WERI-Rb-1 (cell line): ENCODE results near the gene EPB41L5.
"Not testable (repeated sequence)": the region's sequence is repeated elsewhere in the genome, so short reads cannot be mapped to it uniquely, and the experiment has no call there.

ENCODE experiments used
- DNase-seq: peaks from one replicate; pipeline ENCODE4 v3.0.0-alpha.2; 2020
- H3K27ac ChIP-seq: fragments of 250-450 bp; sonication (Bioruptor Pico); 2 replicates; pipeline ENCODE4 v1.5.1; 2020; ENCODE audit warnings: mild to moderate bottlenecking, moderate library complexity
- H3K27me3 ChIP-seq: fragments of 250-450 bp; sonication (Bioruptor Pico); 2 replicates; pipeline ENCODE4 v1.5.1; 2021; ENCODE audit warnings: mild to moderate bottlenecking, low read depth, moderate library complexity; ENCODE audit not compliant: insufficient read depth, severe bottlenecking
- H3K36me3 ChIP-seq: fragments of 250-450 bp; sonication (Bioruptor Pico); 2 replicates; pipeline ENCODE4 v1.5.1; 2020; ENCODE audit warnings: mild to moderate bottlenecking, moderate library complexity
- H3K4me3 ChIP-seq: 2 replicates; pipeline ENCODE4 v1.5.1; 2011; ENCODE audit warnings: low read depth, mild to moderate bottlenecking, control low read depth, low read length
- H3K9me3 ChIP-seq: fragments of 250-450 bp; sonication (Bioruptor Pico); 2 replicates; pipeline ENCODE4 v1.5.1; 2021; ENCODE audit warnings: mild to moderate bottlenecking, moderate library complexity; ENCODE audit not compliant: severe bottlenecking
- CTCF ChIP-seq: IDR thresholded peaks from 2 replicates; pipeline ENCODE4 v1.5.1; 2011; ENCODE audit warnings: low read depth, mild to moderate bottlenecking, control low read depth, inconsistent platforms, low read length

Gene EPB41L5

GRCh38 chr2:120132691-120133090 lies 119.8 kb downstream of the EPB41L5 start:
- no peak overlapping the region for H3K4me3 ChIP-seq
- peaks cover 6% of the 10 kb centered on the region for H3K9me3 ChIP-seq
- no peak for DNase-seq
- H3K36me3 ChIP-seq = peaks cover 34% of the 10 kb centered on the region
- no peaks in the 10 kb centered on the region for H3K27me3 ChIP-seq
- no peak for TF ChIP-seq CTCF
- H3K27ac ChIP-seq = no peak overlapping the region

DNA sequence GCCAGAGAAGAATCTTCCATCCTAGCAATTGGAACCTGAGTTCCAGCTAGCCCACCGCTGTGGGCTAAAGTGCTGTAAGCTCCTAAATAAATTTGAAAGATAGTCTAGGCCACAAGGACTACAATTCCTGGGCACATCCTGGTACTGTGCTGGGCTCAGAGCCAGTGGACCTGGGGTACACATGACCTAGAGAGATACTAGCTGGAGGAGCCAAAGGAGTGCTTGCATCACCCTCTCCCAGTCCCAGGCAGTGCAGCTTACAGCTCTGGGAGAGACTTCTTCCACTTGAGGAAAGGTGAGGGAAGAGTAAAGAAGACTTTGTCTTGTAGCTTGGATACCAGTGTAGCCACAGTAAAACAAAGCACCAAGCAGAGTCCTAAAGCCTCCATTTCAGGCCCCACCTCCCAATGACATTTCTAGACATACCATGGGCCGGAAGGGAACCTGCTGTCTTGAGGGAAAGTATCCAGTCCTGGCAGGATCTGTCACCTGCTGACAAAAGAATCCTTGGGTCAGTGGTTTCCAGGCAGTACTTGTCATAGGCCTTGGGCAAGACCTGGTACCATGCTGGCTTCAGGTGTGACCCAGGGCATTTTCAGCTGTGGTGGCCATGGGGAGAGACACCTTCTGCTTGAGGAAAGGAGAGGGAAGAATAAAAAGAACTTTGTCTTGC lies 120.8 kb downstream of the EPB41L5 start:
- H3K9me3 ChIP-seq = peaks cover 6% of the 10 kb centered on the region
- TF ChIP-seq CTCF = no peak
- peaks cover 34% of the 10 kb centered on the region for H3K36me3 ChIP-seq
- H3K27me3 ChIP-seq = no peaks in the 10 kb centered on the region
- DNase-seq = no peak
- no peak overlapping the region for H3K4me3 ChIP-seq
- no peak overlapping the region for H3K27ac ChIP-seq

DNA sequence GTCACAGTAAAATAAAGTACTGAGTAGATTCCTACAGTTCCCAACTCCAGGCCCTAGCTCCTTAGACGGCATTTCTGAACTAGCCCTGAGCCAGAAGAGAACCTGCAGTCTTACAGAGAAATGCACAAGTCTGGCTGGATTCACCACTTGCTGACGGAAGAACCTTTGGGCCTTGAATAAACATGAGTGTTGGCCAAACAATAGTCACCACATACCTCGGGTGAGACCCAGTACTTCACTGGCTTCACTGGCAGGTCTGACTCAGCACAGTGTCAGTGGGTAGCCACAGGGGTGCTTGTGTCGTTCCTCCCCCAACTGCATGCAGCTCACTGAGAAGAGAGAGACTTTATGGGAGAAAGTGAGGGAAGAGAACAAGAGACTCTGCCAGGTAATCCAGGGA lies 121.4 kb downstream of the EPB41L5 start:
- DNase-seq = no peak
- no peak overlapping the region for H3K4me3 ChIP-seq
- no peak for TF ChIP-seq CTCF

DNA sequence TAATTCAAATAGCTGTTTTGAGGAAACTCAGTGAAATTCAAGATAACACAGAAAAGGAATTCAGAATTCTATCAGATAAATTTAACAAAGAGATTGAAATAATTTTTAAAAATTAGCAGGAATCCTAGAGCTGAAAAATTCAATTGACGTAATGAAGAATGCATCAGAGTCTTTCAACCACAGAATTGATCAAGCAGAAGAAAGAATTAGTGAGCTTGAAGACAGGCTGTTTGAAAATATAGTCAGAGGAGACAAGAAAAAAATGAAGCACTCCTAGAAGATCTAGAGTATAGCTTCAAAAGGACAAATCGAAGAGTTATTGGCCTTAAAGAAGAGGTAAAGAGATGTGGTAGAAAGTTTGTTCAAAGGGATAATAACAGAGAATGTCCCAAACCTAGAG lies 122.1 kb downstream of the EPB41L5 start:
- not testable (repeated sequence) for DNase-seq, H3K4me3 ChIP-seq, H3K27me3 ChIP-seq, H3K9me3 ChIP-seq, H3K27ac ChIP-seq
- H3K36me3 ChIP-seq = peaks cover 34% of the 10 kb centered on the region

More for the DNA sequence above, 121.4 kb downstream of the EPB41L5 start:
- Histone ChIP-seq H3K9me3 (peaks cover 6% of the 10 kb centered on the region), H3K36me3 (peaks cover 34% of the 10 kb centered on the region), H3K27me3 (no peaks in the 10 kb centered on the region), H3K27ac (no peak overlapping the region)

- no peak for DNase-seq
- TF ChIP-seq CTCF = no peak
- Histone ChIP-seq H3K4me3 (no peak overlapping the region), H3K27ac (no peak overlapping the region), H3K36me3 (peaks cover under 1% of the 10 kb centered on the region), H3K27me3 (no peaks in the 10 kb centered on the region), H3K9me3 (no peaks in the 10 kb centered on the region)
Measured at GRCh38 chr2:120140866-120141265, 128.0 kb downstream of the EPB41L5 start.

DNA sequence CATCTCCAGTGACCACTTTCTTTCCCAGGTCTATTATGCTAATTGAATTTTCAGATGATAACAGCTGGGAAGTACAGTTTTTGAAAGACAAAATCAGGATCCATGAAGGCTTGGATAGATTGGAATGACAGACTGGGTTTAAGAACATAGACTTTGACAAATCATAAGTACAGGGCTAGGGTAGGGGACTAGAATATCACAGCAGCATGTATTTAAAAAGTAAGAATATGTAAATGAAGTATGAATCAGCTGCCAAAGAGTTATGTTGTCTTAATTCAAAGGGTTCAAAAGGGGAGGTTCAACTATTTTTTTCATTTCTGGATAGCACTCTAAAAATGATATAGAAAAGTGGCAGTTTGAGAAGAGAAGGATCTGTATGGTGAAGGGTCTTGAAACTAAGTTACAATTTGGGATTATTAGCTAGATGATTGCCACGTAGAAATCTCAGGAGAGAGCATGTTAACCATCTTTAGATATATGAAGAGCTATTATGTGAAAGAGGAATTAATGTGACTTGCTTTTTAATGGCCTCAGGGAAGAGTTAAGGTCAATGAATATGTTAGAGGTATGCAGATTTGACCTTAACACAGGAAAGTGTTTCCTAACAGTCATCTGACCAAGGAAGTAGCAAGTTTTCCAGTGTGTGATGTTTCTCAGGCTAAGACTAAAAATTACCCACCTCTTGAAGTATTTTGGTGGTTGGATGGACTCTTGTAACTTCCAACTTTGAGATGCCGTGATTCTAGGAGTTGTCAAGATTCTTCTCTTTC lies 128.6 kb downstream of the EPB41L5 start:
- H3K4me3 ChIP-seq = no peak overlapping the region
- no peaks in the 10 kb centered on the region for H3K9me3 ChIP-seq
- no peak for DNase-seq
- H3K36me3 ChIP-seq = no peaks in the 10 kb centered on the region; the same call in none of the 2 replicates
- no peak for TF ChIP-seq CTCF
- H3K27me3 ChIP-seq = no peaks in the 10 kb centered on the region
- no peak overlapping the region for H3K27ac ChIP-seq
